CD14-positive monocyte (primary cell): Measurements from ENCODE around the gene GFOD1. TPM values are rescaled to one million over a fixed set of nuclear protein-coding genes. Genes with fewer than 3 reads are reported as not detected.

ENCODE experiments used
- DNase-seq, 3 donors: peaks; one replicate each; pipeline ENCODE4 v3.0.0-alpha.2; 2011 to 2022
- H2AFZ ChIP-seq: 2 replicates; pipeline ENCODE4 v1.6.0; 2012; ENCODE audit warnings: mild to moderate bottlenecking, low read depth, low read length, inconsistent platforms; ENCODE audit not compliant: insufficient read depth, poor library complexity, severe bottlenecking
- H3K27ac ChIP-seq, 2 donors: 1 replicate in 1 of 2; 2 replicates in 1 of 2; pipeline ENCODE4 v1.5.1; 2012 to 2013; ENCODE audit warnings: low read length in 2 of 2, control low read depth in 1 of 2, inconsistent platforms in 1 of 2, low read depth in 1 of 2, mild to moderate bottlenecking in 1 of 2
- H3K27me3 ChIP-seq, 2 donors: one replicate each; pipeline versions ENCODE4 v1.6.0 to v1.6.1; 2011 to 2013; ENCODE audit warnings: low read length in 2 of 2; ENCODE audit not compliant: control insufficient read depth in 2 of 2, insufficient read depth in 2 of 2
- H3K36me3 ChIP-seq, 2 donors: replicated peaks in 1 of 2; 1 replicate in 1 of 2; 2 replicates in 1 of 2; pipeline versions ENCODE4 v1.5.1 to v1.6.1; 2012 to 2013; ENCODE audit warnings: low read length in 2 of 2, control low read depth in 1 of 2, inconsistent platforms in 1 of 2, mild to moderate bottlenecking in 1 of 2; ENCODE audit not compliant: insufficient read depth in 2 of 2, control insufficient read depth in 1 of 2
- H3K4me1 ChIP-seq, 2 donors: 1 replicate in 1 of 2; 2 replicates in 1 of 2; pipeline versions ENCODE4 v1.5.1 to v1.6.1; 2012 to 2013; ENCODE audit warnings: low read length in 2 of 2, control low read depth in 1 of 2, inconsistent platforms in 1 of 2, mild to moderate bottlenecking in 1 of 2, moderate library complexity in 1 of 2; ENCODE audit not compliant: insufficient read depth in 2 of 2, control insufficient read depth in 1 of 2
- H3K4me2 ChIP-seq: replicated peaks from 2 replicates; pipeline ENCODE3; 2012; ENCODE audit warnings: low read length, moderate library complexity, mild to moderate bottlenecking; ENCODE audit not compliant: poor library complexity, severe bottlenecking; ENCODE audit errors: extremely low read depth
- H3K4me3 ChIP-seq, 3 experiments: fragments of 200-600 bp in 1 of 3; sonication (generic) in 1 of 3; replicated peaks in 1 of 3; 1 replicate in 2 of 3; 2 replicates in 1 of 3; pipeline ENCODE4 v1.5.1; 2011 to 2013; ENCODE audit warnings: low read length in 3 of 3, mild to moderate bottlenecking in 3 of 3, control low read depth in 2 of 3, low read depth in 2 of 3, inconsistent platforms in 1 of 3, moderate library complexity in 1 of 3
- H3K79me2 ChIP-seq: 2 replicates; pipeline ENCODE4 v1.6.0; 2012; ENCODE audit warnings: mild to moderate bottlenecking, control low read depth, inconsistent platforms, low read length, moderate library complexity; ENCODE audit not compliant: insufficient read depth
- H3K9ac ChIP-seq: 2 replicates; pipeline ENCODE4 v1.6.0; 2017; ENCODE audit warnings: low read length, mild to moderate bottlenecking; ENCODE audit not compliant: insufficient read depth, poor library complexity, severe bottlenecking
- H3K9me3 ChIP-seq, 2 donors: replicated peaks in 1 of 2; 1 replicate in 1 of 2; 2 replicates in 1 of 2; pipeline versions ENCODE4 v1.5.1 to v1.6.1; 2012 to 2013; ENCODE audit warnings: low read length in 2 of 2, control low read depth in 1 of 2; ENCODE audit not compliant: control insufficient read depth in 1 of 2, insufficient read depth in 1 of 2
- H4K20me1 ChIP-seq: 2 replicates; pipeline ENCODE4 v1.6.0; 2012; ENCODE audit warnings: mild to moderate bottlenecking, low read length, control low read depth, moderate library complexity; ENCODE audit not compliant: insufficient read depth
- H3K27ac Mint-ChIP-seq, 7 donors: one replicate each; pipeline ENCODE4 v1.8.0; 2020; ENCODE audit warnings: mild to moderate bottlenecking in 7 of 7, mixed read lengths in 7 of 7, moderate library complexity in 6 of 7, inconsistent platforms in 2 of 7
- H3K27me3 Mint-ChIP-seq, 3 donors: one replicate each; pipeline ENCODE4 v1.8.0; 2021 to 2022; ENCODE audit warnings: low read depth in 3 of 3, mild to moderate bottlenecking in 3 of 3, mixed read lengths in 3 of 3, moderate library complexity in 3 of 3, inconsistent platforms in 1 of 3
- H3K36me3 Mint-ChIP-seq, 2 donors: one replicate each; pipeline ENCODE4 v1.8.0; 2020; ENCODE audit warnings: mixed read lengths in 2 of 2, inconsistent platforms in 1 of 2, mild to moderate bottlenecking in 1 of 2
- H3K4me1 Mint-ChIP-seq: one replicate; pipeline ENCODE4 v1.8.0; 2020; ENCODE audit warnings: mild to moderate bottlenecking, mixed read lengths
- H3K4me3 Mint-ChIP-seq, 2 donors: one replicate each; pipeline ENCODE4 v1.8.0; 2020; ENCODE audit warnings: mild to moderate bottlenecking in 2 of 2, mixed read lengths in 2 of 2, moderate library complexity in 1 of 2
- H3K9me3 Mint-ChIP-seq, 7 donors: one replicate each; pipeline ENCODE4 v1.8.0; 2020 to 2022; ENCODE audit warnings: mixed read lengths in 7 of 7, mild to moderate bottlenecking in 6 of 7, moderate library complexity in 6 of 7, inconsistent platforms in 2 of 7
- WGBS: methylation state at CpG from one replicate; pipeline ENCODE4 v1.1.5; 2013; ENCODE audit warnings: missing lambda C conversion rate; ENCODE audit not compliant: insufficient coverage; 5-methylcytosine and 5-hydroxymethylcytosine counted together
- intact Hi-C, 2 donors: fragments of 100-400 bp; cut with micrococcal nuclease; formaldehyde crosslinking; loops; one replicate each; pipeline versions ENCODE4 v1.15.0 to v1.15.1; 2023
- polyA plus RNA-seq, 3 donors: library from polyadenylated mRNA; depleted of rRNA in 1 of 3; unstranded in 2 of 3; stranded (reverse) in 1 of 3; fragments of 300-500 nt in 2 of 3; fragments of >200 nt in 1 of 3; fragmentation: Illumina TruSeq in 2 of 3; gene quantifications; 1 replicate in 2 of 3; 2 replicates in 1 of 3; pipeline ENCODE4 v1.2.3, GENCODE V29; 2012 to 2021
- TF ChIP-seq, protein P1 (sequence below): fragments of 200-600 bp; IDR thresholded peaks from one replicate; pipeline ENCODE4 v1.8.0; 2022; ENCODE audit warnings: antibody characterized with exemption, mild to moderate bottlenecking

The GFOD1 gene
- polyA plus RNA-seq, 3 donors, result 2.4 to 8.7 (median 2.4) TPM

DNA sequence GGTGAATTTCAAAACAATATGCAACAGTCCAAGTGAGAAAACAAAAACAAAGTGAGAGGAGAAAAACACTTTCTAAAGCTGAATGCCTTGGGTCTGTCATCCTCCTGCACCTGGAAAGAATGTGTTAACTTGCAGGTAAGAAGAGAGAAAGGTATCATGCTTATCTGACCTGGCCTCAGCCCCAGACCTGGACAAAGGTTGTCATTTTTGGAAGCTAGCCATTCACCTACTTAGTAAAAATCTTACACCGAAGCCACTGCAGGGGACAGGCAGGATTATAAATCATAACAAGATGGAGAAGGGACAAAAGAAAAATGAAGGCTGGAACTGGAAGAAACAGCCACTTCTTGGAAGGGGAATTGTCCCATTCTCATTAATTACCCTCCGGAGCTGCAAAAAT is 69.4 kb downstream of the GFOD1 start:
- H3K4me1 ChIP-seq, result peaks cover 15 to 20% of the 10 kb centered on the region in 2 donors
- no CpG with 5 or more reads among the region's 2 CpGs for WGBS

DNA sequence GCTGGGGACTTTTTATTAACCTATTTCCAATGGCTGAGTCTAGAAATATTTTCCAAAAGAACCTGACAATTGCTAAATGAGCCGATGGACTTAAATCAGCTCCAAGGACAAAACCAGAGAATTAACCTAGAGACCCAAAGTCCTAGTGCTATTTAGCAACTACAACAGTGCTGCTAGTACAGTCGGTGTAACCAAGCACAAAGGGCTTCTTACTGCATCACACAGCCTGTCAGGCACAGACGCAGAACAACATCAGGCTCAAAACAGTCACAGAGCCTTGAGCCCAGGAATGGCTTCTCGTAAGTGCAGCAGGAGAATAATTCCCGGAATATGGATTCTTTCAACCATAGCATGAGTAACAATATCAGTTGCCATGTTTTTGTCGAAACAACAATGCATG is 70.0 kb downstream of the GFOD1 start:
- Mint-ChIP-seq H3K9me3 (peaks cover 0 to 6% (median 4%) of the 10 kb centered on the region in 7 donors), H3K27ac (no peak overlapping the region), H3K36me3 (peaks cover 7 to 15% of the 10 kb centered on the region in 2 donors), H3K4me1 (peaks cover 28% of the 10 kb centered on the region), H3K27me3 (peaks cover 2 to 13% (median 10%) of the 10 kb centered on the region in 3 donors), H3K4me3 (no peak overlapping the region)
- no peaks in the 10 kb centered on the region for H3K27me3 ChIP-seq
- H3K4me1 ChIP-seq, result peaks cover 20 to 22% of the 10 kb centered on the region in 2 donors
- H3K27ac ChIP-seq, result no peak overlapping the region
- no peaks in the 10 kb centered on the region for H3K9me3 ChIP-seq
- intact Hi-C loops, result loop anchor here in 1 of 2 donors (10.0 kb wide), 2 partner anchors 67 to 297 kb away; partner anchors contain the start of genes GFOD1 and RANBP9
- DNase-seq, result no peak
- H3K9ac ChIP-seq, result no peak overlapping the region
- H3K4me3 ChIP-seq, result no peak overlapping the region
- 81% methylated on average over 6 of the region's 6 CpGs for WGBS
- H3K4me2 ChIP-seq, result no peak overlapping the region
- peaks cover 4% of the 10 kb centered on the region for H3K79me2 ChIP-seq
- no peak overlapping the region for H2AFZ ChIP-seq
- H4K20me1 ChIP-seq, result no peaks in the 10 kb centered on the region
- TF ChIP-seq, protein P1, sequence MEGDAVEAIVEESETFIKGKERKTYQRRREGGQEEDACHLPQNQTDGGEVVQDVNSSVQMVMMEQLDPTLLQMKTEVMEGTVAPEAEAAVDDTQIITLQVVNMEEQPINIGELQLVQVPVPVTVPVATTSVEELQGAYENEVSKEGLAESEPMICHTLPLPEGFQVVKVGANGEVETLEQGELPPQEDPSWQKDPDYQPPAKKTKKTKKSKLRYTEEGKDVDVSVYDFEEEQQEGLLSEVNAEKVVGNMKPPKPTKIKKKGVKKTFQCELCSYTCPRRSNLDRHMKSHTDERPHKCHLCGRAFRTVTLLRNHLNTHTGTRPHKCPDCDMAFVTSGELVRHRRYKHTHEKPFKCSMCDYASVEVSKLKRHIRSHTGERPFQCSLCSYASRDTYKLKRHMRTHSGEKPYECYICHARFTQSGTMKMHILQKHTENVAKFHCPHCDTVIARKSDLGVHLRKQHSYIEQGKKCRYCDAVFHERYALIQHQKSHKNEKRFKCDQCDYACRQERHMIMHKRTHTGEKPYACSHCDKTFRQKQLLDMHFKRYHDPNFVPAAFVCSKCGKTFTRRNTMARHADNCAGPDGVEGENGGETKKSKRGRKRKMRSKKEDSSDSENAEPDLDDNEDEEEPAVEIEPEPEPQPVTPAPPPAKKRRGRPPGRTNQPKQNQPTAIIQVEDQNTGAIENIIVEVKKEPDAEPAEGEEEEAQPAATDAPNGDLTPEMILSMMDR, result no peak
- no peaks in the 10 kb centered on the region for H3K36me3 ChIP-seq

More for the DNA sequence above, 69.4 kb downstream of the GFOD1 start:
- H3K4me3 Mint-ChIP-seq, result no peak overlapping the region
- H3K4me2 ChIP-seq, result no peak overlapping the region
- H3K4me3 ChIP-seq, result no peak overlapping the region
- peaks cover 7 to 15% of the 10 kb centered on the region in 2 donors for H3K36me3 Mint-ChIP-seq
- H3K79me2 ChIP-seq, result peaks cover 3% of the 10 kb centered on the region
- no peak overlapping the region for H3K27ac ChIP-seq
- no peaks in the 10 kb centered on the region for H3K9me3 ChIP-seq
- no peaks in the 10 kb centered on the region for H4K20me1 ChIP-seq
- no peak overlapping the region for H3K9ac ChIP-seq
- H3K9me3 Mint-ChIP-seq, result peaks cover 0 to 6% (median 4%) of the 10 kb centered on the region in 7 donors
- H3K4me1 Mint-ChIP-seq, result peaks cover 28% of the 10 kb centered on the region
- intact Hi-C loops, result loop anchor here in 1 of 2 donors (10.0 kb wide), 2 partner anchors 67 to 297 kb away; partner anchors contain the start of genes GFOD1 and RANBP9
- H3K27me3 Mint-ChIP-seq, result peaks cover 2 to 13% (median 10%) of the 10 kb centered on the region in 3 donors
- TF ChIP-seq, protein P1, result no peak
- DNase-seq, result no peak
- no peaks in the 10 kb centered on the region for H3K27me3 ChIP-seq
- no peak overlapping the region for H3K27ac Mint-ChIP-seq
- no peak overlapping the region for H2AFZ ChIP-seq
- H3K36me3 ChIP-seq, result no peaks in the 10 kb centered on the region
